ENCODE data around the gene DAGLA. TPM values are rescaled to one million over a fixed set of nuclear protein-coding genes. Genes with fewer than 3 reads are reported as not detected.

Gene DAGLA
- total and polyA plus RNA-seq, 2 donors (not counting 1 experiment from before 2014, with no cell fraction given): 0.06 TPM; not detected in 1

DNA sequence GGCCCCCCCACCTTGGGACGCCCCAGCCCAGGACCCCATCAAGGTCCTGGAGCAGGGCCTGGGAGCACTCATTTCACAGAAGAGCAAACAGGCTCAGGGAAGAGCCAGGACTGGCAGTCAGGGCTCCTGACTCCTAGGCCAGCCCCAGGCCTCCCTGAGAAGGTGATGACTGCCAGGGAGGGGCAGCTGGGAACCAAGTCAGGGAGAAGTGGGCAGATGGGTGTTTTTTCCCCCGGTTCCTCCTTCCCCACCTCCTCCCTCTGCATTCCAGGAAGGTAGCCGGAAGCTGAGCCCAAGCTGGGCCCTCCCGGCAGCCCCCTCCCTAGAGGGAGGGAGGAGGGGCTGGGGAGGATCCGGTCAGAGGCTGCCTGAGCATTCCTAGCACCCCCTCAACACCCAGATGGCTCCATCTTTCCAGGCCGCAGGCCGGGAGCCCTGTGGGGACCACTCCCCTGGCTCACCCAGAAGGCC is 91.8 kb downstream of the DAGLA start:
- no peak overlapping the region for H3K4me3 ChIP-seq (ENCODE audit: control extremely low read depth in 1 of 5, extremely low read depth in 1 of 5, insufficient read depth in 1 of 5, low read depth in 2 of 5, low read length in 4 of 5)
- Mint-ChIP-seq H3K4me3 (no peak overlapping the region), H3K9me3 (ENCODE audit: insufficient read depth) (no peaks in the 10 kb centered on the region), H3K27me3 (peaks cover 6% of the 10 kb centered on the region), H3K4me1 (peaks cover 9% of the 10 kb centered on the region), H3K27ac (no peak overlapping the region)
- no peak for ATAC-seq (ENCODE audit: low read depth)
- TF ChIP-seq, protein P1, sequence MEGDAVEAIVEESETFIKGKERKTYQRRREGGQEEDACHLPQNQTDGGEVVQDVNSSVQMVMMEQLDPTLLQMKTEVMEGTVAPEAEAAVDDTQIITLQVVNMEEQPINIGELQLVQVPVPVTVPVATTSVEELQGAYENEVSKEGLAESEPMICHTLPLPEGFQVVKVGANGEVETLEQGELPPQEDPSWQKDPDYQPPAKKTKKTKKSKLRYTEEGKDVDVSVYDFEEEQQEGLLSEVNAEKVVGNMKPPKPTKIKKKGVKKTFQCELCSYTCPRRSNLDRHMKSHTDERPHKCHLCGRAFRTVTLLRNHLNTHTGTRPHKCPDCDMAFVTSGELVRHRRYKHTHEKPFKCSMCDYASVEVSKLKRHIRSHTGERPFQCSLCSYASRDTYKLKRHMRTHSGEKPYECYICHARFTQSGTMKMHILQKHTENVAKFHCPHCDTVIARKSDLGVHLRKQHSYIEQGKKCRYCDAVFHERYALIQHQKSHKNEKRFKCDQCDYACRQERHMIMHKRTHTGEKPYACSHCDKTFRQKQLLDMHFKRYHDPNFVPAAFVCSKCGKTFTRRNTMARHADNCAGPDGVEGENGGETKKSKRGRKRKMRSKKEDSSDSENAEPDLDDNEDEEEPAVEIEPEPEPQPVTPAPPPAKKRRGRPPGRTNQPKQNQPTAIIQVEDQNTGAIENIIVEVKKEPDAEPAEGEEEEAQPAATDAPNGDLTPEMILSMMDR (IDR thresholded peaks at IDR 0.05): no peak
- no peak for TF ChIP-seq EZH2 (IDR thresholded peaks at IDR 0.05; ENCODE audit: borderline replicate concordance, insufficient read depth, low read depth, low read length, poor library complexity, severe bottlenecking)
- no peaks in the 10 kb centered on the region for H4K20me1 ChIP-seq (ENCODE audit: control insufficient read depth, insufficient read depth, low read length, poor library complexity, severe bottlenecking)
- H3K4me2 ChIP-seq (replicated peaks; ENCODE audit: low read depth, low read length, poor library complexity, severe bottlenecking): no peak overlapping the region
- no peak overlapping the region for H3K9ac ChIP-seq (ENCODE audit: low read length)
- no peak for DNase-seq
- intact Hi-C loops (cut with micrococcal nuclease): no loop called here
- no peaks in the 10 kb centered on the region for H3K9me3 ChIP-seq (ENCODE audit: control extremely low read depth in 1 of 3, control insufficient read depth in 2 of 3, insufficient read depth in 1 of 3, low read length in 2 of 3)
- H3K36me3 ChIP-seq (replicated peaks in 1 of 2; ENCODE audit: control extremely low read depth in 1 of 2, control insufficient read depth in 1 of 2, extremely low read depth in 1 of 2, insufficient read depth in 2 of 2, low read length in 1 of 2): no peaks in the 10 kb centered on the region
- H3K27me3 ChIP-seq (replicated peaks in 1 of 4; ENCODE audit: control extremely low read depth in 1 of 4, control insufficient read depth in 3 of 4, insufficient read depth in 4 of 4, low read length in 3 of 4): no peaks in the 10 kb centered on the region
- ChIA-PET CTCF (no interaction called here), POLR2A (no interaction called here)
- no peak overlapping the region for H2AFZ ChIP-seq (ENCODE audit: insufficient read depth, low read depth, low read length, poor library complexity, severe bottlenecking)
- no peaks in the 10 kb centered on the region for H3K79me2 ChIP-seq (ENCODE audit: control insufficient read depth, insufficient read depth, low read length)
- no peak overlapping the region for H3K27ac ChIP-seq (ENCODE audit: low read length in 2 of 2)
- peaks cover 3 to 7% of the 10 kb centered on the region in 2 donors for H3K4me1 ChIP-seq (ENCODE audit: control insufficient read depth in 2 of 2, insufficient read depth in 2 of 2, low read length in 2 of 2)
- 93% methylated on average over 2 of the region's 7 CpGs for WGBS (ENCODE audit: insufficient coverage)

DNA sequence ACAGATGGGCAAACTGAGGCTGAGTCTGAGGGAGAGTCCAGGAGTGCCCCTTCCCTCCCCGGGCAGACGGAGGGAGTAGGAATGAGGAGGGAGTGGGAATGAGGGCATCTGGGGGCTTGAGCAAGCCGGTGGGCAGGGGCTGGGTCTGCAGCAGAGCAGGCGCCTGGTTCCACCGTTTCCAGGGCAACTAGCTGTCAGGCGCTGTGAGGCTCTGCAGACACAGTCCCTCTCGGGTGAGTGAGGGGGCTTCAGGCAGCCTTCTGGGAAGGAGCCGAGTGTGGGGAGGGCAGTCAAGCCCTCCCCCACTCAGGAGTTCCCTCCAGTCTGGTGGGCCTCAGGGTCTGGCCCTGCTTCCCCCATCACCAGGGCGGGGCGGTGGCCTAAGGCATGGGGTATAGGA is 93.2 kb downstream of the DAGLA start:
- H3K9me3 ChIP-seq (ENCODE audit: control extremely low read depth in 1 of 3, control insufficient read depth in 2 of 3, insufficient read depth in 1 of 3, low read length in 2 of 3): no peaks in the 10 kb centered on the region
- H3K27me3 ChIP-seq (replicated peaks in 1 of 4; ENCODE audit: control extremely low read depth in 1 of 4, control insufficient read depth in 3 of 4, insufficient read depth in 4 of 4, low read length in 3 of 4): peaks cover 0 to 4% (median 0%) of the 10 kb centered on the region in 4 experiments
- no peak overlapping the region for H3K4me3 ChIP-seq (ENCODE audit: control extremely low read depth in 1 of 5, extremely low read depth in 1 of 5, insufficient read depth in 1 of 5, low read depth in 2 of 5, low read length in 4 of 5)
- H3K79me2 ChIP-seq (ENCODE audit: control insufficient read depth, insufficient read depth, low read length): no peaks in the 10 kb centered on the region
- no peak for DNase-seq
- WGBS (ENCODE audit: insufficient coverage): 91% methylated on average over 4 of the region's 10 CpGs
- CTCF ChIA-PET: no interaction called here
- H3K4me2 ChIP-seq (replicated peaks; ENCODE audit: low read depth, low read length, poor library complexity, severe bottlenecking): no peak overlapping the region
- POLR2A ChIA-PET: no interaction called here
- Mint-ChIP-seq H3K9me3 (ENCODE audit: insufficient read depth) (no peaks in the 10 kb centered on the region), H3K4me3 (no peak overlapping the region), H3K27ac (no peak overlapping the region), H3K4me1 (peaks cover 17% of the 10 kb centered on the region), H3K27me3 (peaks cover 12% of the 10 kb centered on the region)
- no peak for ATAC-seq (ENCODE audit: low read depth)
- intact Hi-C loops (cut with micrococcal nuclease): no loop called here
- H3K27ac ChIP-seq (ENCODE audit: low read length in 2 of 2): no peak overlapping the region
- TF ChIP-seq EZH2 (IDR thresholded peaks at IDR 0.05; ENCODE audit: borderline replicate concordance, insufficient read depth, low read depth, low read length, poor library complexity, severe bottlenecking): no peak
- TF ChIP-seq, protein P1 (IDR thresholded peaks at IDR 0.05): no peak
- no peak overlapping the region for H2AFZ ChIP-seq (ENCODE audit: insufficient read depth, low read depth, low read length, poor library complexity, severe bottlenecking)
- H3K4me1 ChIP-seq (ENCODE audit: control insufficient read depth in 2 of 2, insufficient read depth in 2 of 2, low read length in 2 of 2): peaks cover 13 to 15% of the 10 kb centered on the region in 2 donors
- no peak overlapping the region for H3K9ac ChIP-seq (ENCODE audit: low read length)
- H4K20me1 ChIP-seq (ENCODE audit: control insufficient read depth, insufficient read depth, low read length, poor library complexity, severe bottlenecking): no peaks in the 10 kb centered on the region
- no peaks in the 10 kb centered on the region for H3K36me3 ChIP-seq (replicated peaks in 1 of 2; ENCODE audit: control extremely low read depth in 1 of 2, control insufficient read depth in 1 of 2, extremely low read depth in 1 of 2, insufficient read depth in 2 of 2, low read length in 1 of 2)
